GM21737 (cell line): Measurements from ENCODE around the gene HAO2.

Source experiments
- ATAC-seq: cut with Tn5 transposase; IDR thresholded peaks from one replicate; pipeline ENCODE4 v1.9.1; 2021; ENCODE audit warnings: mild to moderate bottlenecking, moderate library complexity; ENCODE audit not compliant: unreplicated experiment

The HAO2 gene

GRCh38 chr1:119430486-119430885, 61.9 kb downstream of the HAO2 start:
- no peak for ATAC-seq

GRCh38 chr1:119431836-119432235, 63.3 kb downstream of the HAO2 start:
- no peak for ATAC-seq

- no peak for ATAC-seq
Measured at GRCh38 chr1:119435052-119435451, 66.5 kb downstream of the HAO2 start.

- no peak for ATAC-seq
Measured at GRCh38 chr1:119438761-119439160, 70.2 kb downstream of the HAO2 start.

- no peak for ATAC-seq
Measured at GRCh38 chr1:119440721-119441307, 72.2 kb downstream of the HAO2 start.

GRCh38 chr1:119442756-119443155, 74.2 kb downstream of the HAO2 start:
- no peak for ATAC-seq
